HG03342 (cell line): Measurements from ENCODE around the gene CFAP74.
"Not testable (repeated sequence)": the region's sequence is repeated elsewhere in the genome, so short reads cannot be mapped to it uniquely, and the experiment has no call there.

Experiments
- ATAC-seq: cut with Tn5 transposase; IDR thresholded peaks from one replicate; pipeline ENCODE4 v1.9.1; 2021; ENCODE audit warnings: mild to moderate bottlenecking, moderate library complexity; ENCODE audit not compliant: unreplicated experiment

Gene CFAP74

GRCh38 chr1:1883890-1884289, 119.7 kb downstream of the CFAP74 start:
- ATAC-seq, result not testable (repeated sequence)

DNA sequence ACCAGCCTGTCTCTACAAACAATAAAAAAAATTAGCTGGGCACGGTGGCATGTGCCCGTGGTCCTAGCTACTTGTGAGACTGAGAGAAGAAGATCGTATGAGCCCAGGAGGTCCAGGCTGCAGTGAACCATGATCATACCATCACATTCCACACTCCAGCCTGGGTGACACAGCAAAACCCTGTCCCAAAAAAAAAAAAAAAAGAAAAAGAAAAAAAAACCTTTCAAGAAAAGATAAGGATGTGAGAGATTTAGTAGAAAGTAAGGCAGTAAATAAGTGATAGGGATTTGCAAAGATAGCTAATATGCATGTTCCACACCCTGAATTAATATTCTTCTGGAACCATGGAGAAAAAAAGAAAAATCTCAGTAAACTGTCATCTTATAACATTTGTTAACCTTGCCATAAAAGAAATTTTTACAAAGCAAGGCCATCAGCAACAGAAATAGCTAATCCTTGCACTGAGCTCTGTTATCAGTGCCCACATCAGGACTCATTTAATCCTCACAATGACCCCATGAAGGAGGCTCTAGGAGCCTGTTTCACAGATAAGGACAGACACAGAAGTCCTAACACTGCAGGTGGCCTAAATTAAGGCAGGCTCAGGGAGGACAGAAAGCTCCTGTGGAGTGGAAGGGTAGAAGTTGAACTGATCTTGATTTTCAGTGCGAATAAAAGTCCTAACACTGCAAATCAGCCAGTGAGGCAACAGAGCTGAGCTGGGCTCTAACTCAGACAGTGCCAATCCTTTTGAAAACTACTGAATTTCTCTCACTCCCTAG, 120.3 kb downstream of the CFAP74 start:
- ATAC-seq, result no peak

GRCh38 chr1:1881727-1882126, 121.9 kb downstream of the CFAP74 start:
- ATAC-seq, result no peak

- no peak for ATAC-seq
Observed at GRCh38 chr1:1880617-1881312, 122.8 kb downstream of the CFAP74 start.

GRCh38 chr1:1879942-1880341, 123.6 kb downstream of the CFAP74 start:
- no peak for ATAC-seq

- ATAC-seq, result no peak
Observed at GRCh38 chr1:1877865-1878436, 125.6 kb downstream of the CFAP74 start.

GRCh38 chr1:1876335-1876930, 127.2 kb downstream of the CFAP74 start:
- no peak for ATAC-seq

DNA sequence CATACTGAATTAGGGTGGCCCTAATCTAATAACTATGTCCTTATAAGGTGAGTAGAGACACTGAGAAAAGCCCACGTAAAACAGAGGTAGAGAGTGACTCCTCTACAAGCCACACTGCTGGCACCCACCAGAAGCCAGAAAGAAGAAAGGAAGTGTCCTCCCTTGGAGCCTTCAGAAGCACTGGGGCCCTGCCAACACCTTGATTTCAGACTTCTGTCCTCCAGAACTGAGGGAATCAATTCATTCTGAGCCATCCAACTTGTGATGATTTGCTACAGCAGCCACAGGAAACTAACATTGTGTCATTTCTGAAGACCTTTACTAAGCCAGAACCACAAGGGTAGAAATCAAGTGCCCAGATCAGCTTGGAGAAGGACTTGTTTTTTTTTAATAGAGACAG, 127.7 kb downstream of the CFAP74 start:
- no peak for ATAC-seq

- no peak for ATAC-seq
Observed at GRCh38 chr1:1874901-1875300, 128.7 kb downstream of the CFAP74 start.

DNA sequence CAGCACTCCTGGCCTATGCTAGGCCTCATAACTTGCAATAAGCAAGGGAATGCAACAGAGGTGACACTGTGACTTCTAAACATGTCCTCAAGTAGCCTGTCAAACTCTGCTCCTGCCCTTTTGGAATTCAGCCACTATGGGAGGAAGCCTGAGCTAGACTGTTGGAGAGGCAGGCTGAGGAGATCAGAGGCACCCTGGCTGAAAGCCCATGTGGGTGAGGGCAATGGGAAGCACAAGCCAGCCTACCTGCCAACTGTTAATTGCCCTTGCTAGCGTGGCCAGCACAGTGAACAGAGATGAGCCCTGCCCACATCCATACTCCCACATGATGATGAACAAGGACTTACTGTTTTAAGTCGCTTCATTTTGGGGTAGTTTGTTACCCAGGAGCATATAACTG, 130.4 kb downstream of the CFAP74 start:
- ATAC-seq, result no peak

DNA sequence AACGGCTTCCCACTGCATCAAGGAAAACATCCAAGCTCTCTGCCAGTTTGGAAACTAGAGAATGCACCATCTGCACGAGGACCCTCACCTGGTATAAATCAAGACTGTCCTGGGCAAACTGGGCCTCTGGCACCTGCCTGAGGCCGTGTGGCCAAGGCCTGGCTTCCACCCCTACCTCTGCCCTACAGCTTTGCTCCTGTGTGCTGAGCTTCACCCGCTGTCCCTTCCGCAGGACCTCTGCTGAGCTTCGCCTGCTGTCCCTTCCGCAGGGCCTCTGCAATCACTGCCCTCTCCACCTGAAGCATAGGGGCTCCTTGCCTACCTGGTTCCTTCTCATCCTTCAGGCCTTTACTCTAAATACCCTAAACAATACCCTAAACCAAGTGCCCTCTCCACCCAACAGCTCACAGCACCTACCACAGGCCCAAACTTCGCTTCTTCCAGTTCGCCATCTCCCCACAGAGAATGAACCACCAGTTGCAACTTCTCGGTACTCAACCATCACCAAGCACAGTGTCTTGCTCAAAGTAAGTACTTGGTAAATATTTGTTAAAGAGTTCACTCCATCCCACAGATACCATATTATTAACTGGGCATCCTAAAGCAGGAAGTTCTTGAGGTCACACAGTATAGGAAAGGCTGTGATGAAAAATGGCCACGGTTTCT, 131.1 kb downstream of the CFAP74 start:
- no peak for ATAC-seq
